Activated CD8-positive, alpha-beta T cell treated with anti-CD3 and anti-CD28 coated beads for 36 hours (primary cell): ENCODE data around the gene DCHS2. TPM values are rescaled to one million over a fixed set of nuclear protein-coding genes. Genes with fewer than 3 reads are reported as not detected.

ENCODE experiments used
- ATAC-seq: fragments of 200-7000 bp; cut with Tn5 transposase; one replicate; pipeline ENCODE4 v1.10.0; 2021; ENCODE audit warnings: mild to moderate bottlenecking, moderate library complexity
- CTCF ChIA-PET: fragments of 350-600 bp; sonication (Branson Sonifier 250); formaldehyde crosslinking; loops from one replicate; lab custom pipeline; 2021; ENCODE audit warnings: antibody characterized with exemption; lab: Charles Lee
- POLR2A ChIA-PET: fragments of 350-600 bp; sonication (Branson Sonifier 250); formaldehyde crosslinking; loops from one replicate; lab custom pipeline; 2021; ENCODE audit warnings: antibody characterized with exemption; lab: Charles Lee
- DNase-seq: peaks from one replicate; pipeline ENCODE4 v3.0.0-alpha.2; 2020
- H3K27ac Mint-ChIP-seq: one replicate; pipeline ENCODE4 v1.8.0; 2021; ENCODE audit warnings: mild to moderate bottlenecking, mixed read lengths
- H3K27me3 Mint-ChIP-seq: one replicate; pipeline ENCODE4 v1.8.0; 2021; ENCODE audit warnings: mixed read lengths
- H3K36me3 Mint-ChIP-seq: one replicate; pipeline ENCODE4 v1.8.0; 2021; ENCODE audit warnings: low read depth, mixed read lengths
- H3K4me1 Mint-ChIP-seq: one replicate; pipeline ENCODE4 v1.8.0; 2021; ENCODE audit warnings: low read depth, mixed read lengths
- H3K4me3 Mint-ChIP-seq: one replicate; pipeline ENCODE4 v1.8.0; 2021; ENCODE audit warnings: mild to moderate bottlenecking, moderate library complexity, mixed read lengths
- H3K9me3 Mint-ChIP-seq: one replicate; pipeline ENCODE4 v1.8.0; 2021; ENCODE audit warnings: mixed read lengths
- CTCF ChIP-seq: fragments of 200-600 bp; IDR thresholded peaks from one replicate; pipeline ENCODE4 v1.8.0; 2022; ENCODE audit warnings: antibody characterized with exemption, mild to moderate bottlenecking
- intact Hi-C: fragments of 100-400 bp; cut with micrococcal nuclease; formaldehyde crosslinking; loops from one replicate; pipeline ENCODE4 v1.10.0; 2022
- total RNA-seq, 2 experiments: library from RNA; stranded (reverse); gene quantifications; one replicate each; pipeline ENCODE4 v1.2.3, GENCODE V29; 2021

The DCHS2 gene
- total RNA-seq, 2 experiments from 2014 or later, result not detected

- POLR2A ChIA-PET, result no interaction called here
- H3K4me3 Mint-ChIP-seq, result no peak overlapping the region
- no peaks in the 10 kb centered on the region for H3K36me3 Mint-ChIP-seq
- intact Hi-C loops, result no loop called here
- H3K9me3 Mint-ChIP-seq, result peaks cover 7% of the 10 kb centered on the region
- no peaks in the 10 kb centered on the region for H3K4me1 Mint-ChIP-seq
- CTCF ChIA-PET, result no interaction called here
- H3K27me3 Mint-ChIP-seq, result peaks cover 12% of the 10 kb centered on the region
- ATAC-seq, result no peak
- no peak for TF ChIP-seq CTCF
- no peak overlapping the region for H3K27ac Mint-ChIP-seq
- no peak for DNase-seq
Observed at GRCh38 chr4:154319736-154320135, 171.9 kb downstream of the DCHS2 start.

- peaks cover 11% of the 10 kb centered on the region for H3K27me3 Mint-ChIP-seq
- H3K9me3 Mint-ChIP-seq, result peaks cover 7% of the 10 kb centered on the region
- no peak overlapping the region for H3K27ac Mint-ChIP-seq
- no peak overlapping the region for H3K4me3 Mint-ChIP-seq
- ChIA-PET POLR2A (no interaction called here), CTCF (no interaction called here)
- no peaks in the 10 kb centered on the region for H3K36me3 Mint-ChIP-seq
- no peak for TF ChIP-seq CTCF
- H3K4me1 Mint-ChIP-seq, result no peaks in the 10 kb centered on the region
- intact Hi-C loops, result no loop called here
- no peak for ATAC-seq
- no peak for DNase-seq
Observed at GRCh38 chr4:154317201-154317999, 174.2 kb downstream of the DCHS2 start.

GRCh38 chr4:154315741-154316140, 175.9 kb downstream of the DCHS2 start:
- Mint-ChIP-seq H3K4me1 (no peaks in the 10 kb centered on the region), H3K4me3 (no peak overlapping the region), H3K36me3 (no peaks in the 10 kb centered on the region), H3K27me3 (peaks cover 10% of the 10 kb centered on the region), H3K27ac (no peak overlapping the region), H3K9me3 (peaks cover 7% of the 10 kb centered on the region)
- no peak for TF ChIP-seq CTCF
- intact Hi-C loops, result no loop called here
- CTCF ChIA-PET, result no interaction called here
- ATAC-seq, result no peak
- no peak for DNase-seq
- POLR2A ChIA-PET, result no interaction called here

GRCh38 chr4:154314248-154314647, 177.4 kb downstream of the DCHS2 start:
- DNase-seq, result no peak
- Mint-ChIP-seq H3K9me3 (peaks cover 7% of the 10 kb centered on the region), H3K4me1 (no peaks in the 10 kb centered on the region), H3K36me3 (no peaks in the 10 kb centered on the region), H3K27me3 (peaks cover 9% of the 10 kb centered on the region), H3K4me3 (no peak overlapping the region), H3K27ac (no peak overlapping the region)
- no peak for ATAC-seq
- intact Hi-C loops, result no loop called here
- no peak for TF ChIP-seq CTCF
- ChIA-PET POLR2A (no interaction called here), CTCF (no interaction called here)

- no peak overlapping the region for H3K27ac Mint-ChIP-seq
- ATAC-seq (no peak), DNase-seq (no peak)
- no peaks in the 10 kb centered on the region for H3K4me1 Mint-ChIP-seq
- CTCF ChIA-PET, result no interaction called here
- no peaks in the 10 kb centered on the region for H3K9me3 Mint-ChIP-seq
- H3K36me3 Mint-ChIP-seq, result no peaks in the 10 kb centered on the region
- TF ChIP-seq CTCF, result no peak
- intact Hi-C loops, result no loop called here
- POLR2A ChIA-PET, result interaction anchor here (0.6 kb wide), 1 partner anchor 28 kb away, joined by 3 read pairs; no protein-coding TSS in a partner anchor
- peaks cover 3% of the 10 kb centered on the region for H3K27me3 Mint-ChIP-seq
- H3K4me3 Mint-ChIP-seq, result no peak overlapping the region
Observed at GRCh38 chr4:154313004-154313585, 178.5 kb downstream of the DCHS2 start.
